PC-3 (cell line): ENCODE data around the gene CLPTM1L.

Experiments
- CTCF ChIP-seq: fragments of 300-600 bp; sonication (generic); conservative IDR thresholded peaks from 2 replicates; pipeline ENCODE4 v1.5.1; 2017; ENCODE audit warnings: antibody characterized with exemption, low read depth, mild to moderate bottlenecking, low read length
- EZH2 ChIP-seq: fragments of 300-600 bp; sonication (generic); IDR thresholded peaks from one replicate; pipeline ENCODE4 v1.6.1; 2017; ENCODE audit warnings: antibody characterized with exemption, mild to moderate bottlenecking, low read length; ENCODE audit not compliant: unreplicated experiment
- EZH2phosphoT487 ChIP-seq: fragments of 300-600 bp; sonication (generic); IDR thresholded peaks from 2 replicates; pipeline ENCODE4 v1.6.1; 2018; ENCODE audit warnings: mild to moderate bottlenecking, antibody characterized with exemption, low read length, borderline replicate concordance

DNA sequence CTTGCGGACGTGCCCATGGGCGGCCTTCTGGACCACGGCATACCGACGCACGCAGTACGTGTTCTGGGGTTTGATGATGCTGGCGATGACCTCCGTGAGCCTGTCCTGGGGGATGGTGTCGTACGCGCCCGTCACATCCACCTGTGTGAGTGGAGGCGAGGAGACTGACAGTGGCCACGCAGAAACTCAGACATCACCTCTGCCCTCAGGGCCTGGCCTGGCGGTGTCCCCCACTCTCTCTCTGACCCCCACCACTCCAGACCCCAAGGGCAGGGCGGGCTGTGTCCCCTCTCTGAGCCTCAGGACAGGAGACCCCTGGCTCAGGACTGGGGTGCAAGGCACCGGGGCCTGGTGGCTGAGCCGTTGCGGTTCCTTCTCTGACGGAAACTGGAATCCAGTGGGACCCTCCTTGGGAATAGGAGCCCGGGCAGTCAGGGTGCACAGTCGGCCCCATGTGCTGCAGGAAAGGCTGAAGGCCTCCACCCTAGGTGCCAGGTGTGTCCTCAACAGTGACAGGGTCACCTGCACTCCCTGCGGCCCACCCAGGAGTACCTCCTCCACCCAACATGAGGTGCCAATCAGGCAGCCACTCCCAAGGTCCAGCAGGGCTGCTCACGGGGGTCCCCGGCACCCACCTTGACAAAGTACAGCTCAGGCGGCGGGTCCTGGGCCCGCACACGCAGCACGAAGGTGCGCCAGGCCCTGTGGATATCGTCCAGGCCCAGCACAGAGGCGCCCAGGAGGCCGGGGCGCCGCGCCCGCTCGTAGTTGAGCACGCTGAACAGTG is 66.0 kb downstream of the CLPTM1L start:
- TF ChIP-seq CTCF (no peak), EZH2phosphoT487 (no peak), EZH2 (no peak)
